Hypothalamus (tissue), 51 donors: ENCODE data around the gene MXI1.
A peak's percentile ranks its signal among the peaks of the same experiment; 100 is the strongest.
"Not testable (repeated sequence)": the region's sequence is repeated elsewhere in the genome, so short reads cannot be mapped to it uniquely, and the experiment has no call there.

Experiments
- DNase-seq, 51 donors: peaks; one replicate each; lab custom pipeline; 2025; lab: John Stamatoyannopoulos, UW

MXI1 gene

GRCh38 chr10:110179220-110179619, 28.2 kb upstream of the MXI1 start:
- DNase-seq: no peak

- DNase-seq: no peak
Observed at GRCh38 chr10:110181451-110181850, 26.0 kb upstream of the MXI1 start.

GRCh38 chr10:110181911-110182310, 25.5 kb upstream of the MXI1 start:
- no peak for DNase-seq

GRCh38 chr10:110184398-110184797, 23.0 kb upstream of the MXI1 start:
- DNase-seq: no peak

- DNase-seq: not testable (repeated sequence)
Observed at GRCh38 chr10:110185646-110186182, 21.7 kb upstream of the MXI1 start.

GRCh38 chr10:110190170-110190569, 17.2 kb upstream of the MXI1 start:
- DNase-seq: no peak

- DNase-seq: no peak
Observed at GRCh38 chr10:110192552-110192951, 14.9 kb upstream of the MXI1 start.

GRCh38 chr10:110200503-110200902, 6.9 kb upstream of the MXI1 start:
- no peak for DNase-seq

- DNase-seq: not testable (repeated sequence)
Observed at GRCh38 chr10:110201046-110201445, 6.4 kb upstream of the MXI1 start.

- DNase-seq: no peak
Observed at GRCh38 chr10:110203500-110204455, 3.6 kb upstream of the MXI1 start.

- no peak for DNase-seq
Observed at GRCh38 chr10:110205051-110205675, 2.2 kb upstream of the MXI1 start.

GRCh38 chr10:110207805-110208613, 604 bp downstream of the MXI1 start:
- peak in 21 of 51 donors; percentile 20 to 73 (median 37) for DNase-seq

GRCh38 chr10:110208614-110209453, 1.4 kb downstream of the MXI1 start:
- peak in 42 of 51 donors; percentile 15 to 93 (median 45) for DNase-seq

- peak in 43 of 51 donors; percentile 24 to 93 (median 64) for DNase-seq
Observed at GRCh38 chr10:110209454-110209925, 2.1 kb downstream of the MXI1 start.

GRCh38 chr10:110209926-110210673, 2.7 kb downstream of the MXI1 start:
- peak in 29 of 51 donors; percentile 35 to 88 (median 64) for DNase-seq

- peak; percentile 65 to 99 (median 97) for DNase-seq
Observed at GRCh38 chr10:110210674-110211464, 3.5 kb downstream of the MXI1 start.

GRCh38 chr10:110211465-110211843, 4.0 kb downstream of the MXI1 start:
- no peak for DNase-seq
